PC-9 (cell line): ENCODE measurements around the gene EDRF1. TPM values are rescaled to one million over a fixed set of nuclear protein-coding genes. Genes with fewer than 3 reads are reported as not detected.
A peak's percentile ranks its signal among the peaks of the same experiment; 100 is the strongest.

ENCODE experiments used
- BruUV-seq: library from RNA; stranded (reverse); fragments of 400-500 nt; replicated peaks from 2 replicates; lab custom pipeline; 2021; lab: Mats Ljungman, UMichigan
- CTCF ChIA-PET: fragments of 300-600 bp; sonication (Branson Sonifier 250); formaldehyde crosslinking; loops from one replicate; lab custom pipeline; 2022; ENCODE audit warnings: antibody characterized with exemption; lab: Charles Lee
- POLR2A ChIA-PET: fragments of 300-600 bp; sonication (Branson Sonifier 250); formaldehyde crosslinking; loops from one replicate; lab custom pipeline; 2022; ENCODE audit warnings: antibody characterized with exemption; ENCODE audit not compliant: unreplicated experiment; lab: Charles Lee
- DNase-seq, 2 experiments: peaks; one replicate each; pipeline versions ENCODE4 v3.0.0 to v3.0.0-alpha.2; 2015 to 2022; ENCODE audit warnings: mixed read lengths in 1 of 2
- H2AFZ ChIP-seq: fragments of 200-600 bp; sonication (generic); 2 replicates; pipeline ENCODE4 v1.8.1; 2017; ENCODE audit warnings: antibody characterized with exemption
- H3F3A ChIP-seq: fragments of 200-600 bp; sonication (generic); 2 replicates; pipeline ENCODE4 v1.8.1; 2017; ENCODE audit warnings: antibody characterized with exemption, mild to moderate bottlenecking, low read depth; ENCODE audit not compliant: insufficient read depth
- H3K27ac ChIP-seq: fragments of 200-600 bp; sonication (generic); 2 replicates; pipeline ENCODE4 v1.6.1; 2016; ENCODE audit warnings: mixed run types
- H3K27me3 ChIP-seq: fragments of 200-600 bp; sonication (generic); 2 replicates; pipeline ENCODE4 v1.6.1; 2016; ENCODE audit warnings: low read depth, mixed run types; ENCODE audit not compliant: insufficient read depth
- H3K36me3 ChIP-seq: fragments of 200-600 bp; sonication (generic); 2 replicates; pipeline ENCODE4 v1.6.1; 2016; ENCODE audit warnings: low read depth, mixed run types
- H3K4me1 ChIP-seq: fragments of 200-600 bp; sonication (generic); replicated peaks from 2 replicates; pipeline ENCODE4 v1.6.1; 2016; ENCODE audit warnings: mixed run types; ENCODE audit not compliant: insufficient read depth
- H3K4me2 ChIP-seq: fragments of 200-600 bp; sonication (generic); 2 replicates; pipeline ENCODE4 v1.6.1; 2017; ENCODE audit warnings: mixed run types
- H3K4me3 ChIP-seq: fragments of 200-600 bp; sonication (generic); 2 replicates; pipeline ENCODE4 v1.6.1; 2016; ENCODE audit warnings: mixed run types
- H3K79me2 ChIP-seq: fragments of 200-600 bp; sonication (generic); 2 replicates; pipeline ENCODE4 v1.6.1; 2017; ENCODE audit warnings: low read depth, mixed run types
- H3K9me2 ChIP-seq: fragments of 200-600 bp; sonication (generic); 2 replicates; pipeline ENCODE4 v1.8.1; 2017; ENCODE audit warnings: mild to moderate bottlenecking; ENCODE audit not compliant: insufficient read depth
- H3K9me3 ChIP-seq: fragments of 200-600 bp; sonication (generic); 2 replicates; pipeline ENCODE4 v1.8.1; 2016; ENCODE audit warnings: low read depth; ENCODE audit not compliant: insufficient read depth
- H4K20me1 ChIP-seq: fragments of 200-600 bp; sonication (generic); 2 replicates; pipeline ENCODE4 v1.8.1; 2017; ENCODE audit not compliant: insufficient read depth
- CTCF ChIP-seq: fragments of 200-600 bp; sonication (generic); conservative IDR thresholded peaks from 2 replicates; pipeline ENCODE4 v1.6.1; 2017; ENCODE audit warnings: mixed run types, antibody characterized with exemption, mild to moderate bottlenecking, moderate library complexity
- EZH2 ChIP-seq: fragments of 200-600 bp; sonication (generic); IDR thresholded peaks from 2 replicates; pipeline ENCODE4 v1.8.0; 2017; ENCODE audit warnings: antibody characterized with exemption, low read depth
- intact Hi-C: fragments of 100-400 bp; cut with micrococcal nuclease; formaldehyde crosslinking; loops from one replicate; pipeline ENCODE4 v1.10.0; 2022; ENCODE audit not compliant: unreplicated experiment
- total RNA-seq: library from RNA; stranded (reverse); gene quantifications from 2 replicates; pipeline ENCODE4 v1.2.3, GENCODE V29; 2021

Gene EDRF1
- total RNA-seq, 1 experiment from 2014 or later: 21.7 TPM

DNA sequence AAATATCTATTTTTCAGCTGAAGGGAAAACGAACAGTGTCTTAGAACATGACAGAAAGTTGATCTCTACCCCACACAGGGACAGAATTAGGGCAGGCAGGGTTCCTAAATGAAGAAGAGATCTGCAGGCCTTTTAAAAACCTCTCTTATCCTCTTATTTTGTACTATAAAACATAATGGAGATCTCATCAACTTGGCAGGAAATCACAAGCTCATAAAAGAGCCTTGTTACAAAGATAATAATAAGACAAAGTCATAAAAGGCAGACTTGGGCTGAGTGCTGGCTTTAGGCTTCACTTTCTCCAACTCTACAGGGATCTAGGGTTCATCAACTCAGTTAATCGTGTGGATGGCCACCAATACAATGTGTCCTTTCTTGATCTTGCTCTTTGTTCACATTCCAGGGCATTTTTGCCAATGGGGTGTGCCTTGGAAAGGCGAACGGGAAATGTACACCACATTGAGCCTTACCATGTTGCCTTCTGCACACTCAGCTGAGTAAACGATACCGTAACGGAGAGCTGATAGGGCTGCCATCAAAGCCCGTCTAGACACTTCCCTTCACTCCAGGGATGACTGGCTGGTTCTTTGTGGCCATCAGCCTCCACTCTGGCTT, 29.4 kb upstream of the EDRF1 start:
- Histone ChIP-seq H3K27me3 (no peaks in the 10 kb centered on the region), H2AFZ (no peak overlapping the region), H3K4me2 (no peak overlapping the region), H3K79me2 (no peaks in the 10 kb centered on the region), H3K36me3 (no peaks in the 10 kb centered on the region), H3K9me2 (no peaks in the 10 kb centered on the region), H3K4me3 (no peak overlapping the region), H3K9me3 (no peaks in the 10 kb centered on the region), H3F3A (no peaks in the 10 kb centered on the region), H3K4me1 (peaks cover 8% of the 10 kb centered on the region), H4K20me1 (no peaks in the 10 kb centered on the region), H3K27ac (no peak overlapping the region)
- intact Hi-C loops: loop anchor here (2.0 to 5.0 kb wide), 3 partner anchors 428 to 643 kb away; partner anchors contain the start of gene CTBP2
- ChIA-PET POLR2A (no interaction called here), CTCF (no interaction called here)
- DNase-seq: no peak
- TF ChIP-seq CTCF (no peak), EZH2 (no peak)
- BruUV-seq: no TSS peak

- H3K9me2 ChIP-seq: no peaks in the 10 kb centered on the region
- TF ChIP-seq CTCF (no peak), EZH2 (no peak)
- no peak overlapping the region for H2AFZ ChIP-seq
- H3F3A ChIP-seq: no peaks in the 10 kb centered on the region
- CTCF ChIA-PET: no interaction called here
- no peaks in the 10 kb centered on the region for H3K27me3 ChIP-seq
- H3K4me2 ChIP-seq: no peak overlapping the region
- POLR2A ChIA-PET: interaction anchor here (0.5 to 2.9 kb wide), 4 partner anchors 29 to 866 kb away, joined by 3 to 28 read pairs (median 8); no protein-coding TSS in a partner anchor
- DNase-seq: peak; percentile 33 to 68
- H3K9me3 ChIP-seq: no peaks in the 10 kb centered on the region
- H4K20me1 ChIP-seq: no peaks in the 10 kb centered on the region
- H3K4me1 ChIP-seq: peaks cover 13% of the 10 kb centered on the region
- no peak overlapping the region for H3K4me3 ChIP-seq
- no peak overlapping the region for H3K27ac ChIP-seq
- H3K79me2 ChIP-seq: no peaks in the 10 kb centered on the region
- H3K36me3 ChIP-seq: no peaks in the 10 kb centered on the region
- intact Hi-C loops: loop anchor here (1.0 to 5.0 kb wide), 4 partner anchors 29 to 644 kb away; partner anchors contain the start of gene CTBP2
- BruUV-seq: TSS peak; percentile 57
Observed at GRCh38 chr10:125691160-125691981, 28.1 kb upstream of the EDRF1 start.

GRCh38 chr10:125692196-125692595, 27.3 kb upstream of the EDRF1 start:
- no peaks in the 10 kb centered on the region for H3F3A ChIP-seq
- H3K9me3 ChIP-seq: no peaks in the 10 kb centered on the region
- CTCF ChIA-PET: no interaction called here
- no peak overlapping the region for H3K4me2 ChIP-seq
- no peaks in the 10 kb centered on the region for H3K79me2 ChIP-seq
- no peak overlapping the region for H3K4me3 ChIP-seq
- no peak overlapping the region for H3K27ac ChIP-seq
- H3K36me3 ChIP-seq: no peaks in the 10 kb centered on the region
- H3K27me3 ChIP-seq: no peaks in the 10 kb centered on the region
- no peaks in the 10 kb centered on the region for H4K20me1 ChIP-seq
- TF ChIP-seq EZH2: no peak
- TF ChIP-seq CTCF: no peak
- H3K9me2 ChIP-seq: no peaks in the 10 kb centered on the region
- POLR2A ChIA-PET: interaction anchor here (0.6 to 2.9 kb wide), 2 partner anchors 30 to 427 kb away, joined by 3 to 28 read pairs; no protein-coding TSS in a partner anchor
- peaks cover 13% of the 10 kb centered on the region for H3K4me1 ChIP-seq
- BruUV-seq: no TSS peak
- no peak overlapping the region for H2AFZ ChIP-seq
- DNase-seq: no peak
- intact Hi-C loops: loop anchor here (5.0 kb wide), 2 partner anchors 430 to 645 kb away; no protein-coding TSS in a partner anchor
